Measurements from ENCODE around the gene CENPO.

DNA sequence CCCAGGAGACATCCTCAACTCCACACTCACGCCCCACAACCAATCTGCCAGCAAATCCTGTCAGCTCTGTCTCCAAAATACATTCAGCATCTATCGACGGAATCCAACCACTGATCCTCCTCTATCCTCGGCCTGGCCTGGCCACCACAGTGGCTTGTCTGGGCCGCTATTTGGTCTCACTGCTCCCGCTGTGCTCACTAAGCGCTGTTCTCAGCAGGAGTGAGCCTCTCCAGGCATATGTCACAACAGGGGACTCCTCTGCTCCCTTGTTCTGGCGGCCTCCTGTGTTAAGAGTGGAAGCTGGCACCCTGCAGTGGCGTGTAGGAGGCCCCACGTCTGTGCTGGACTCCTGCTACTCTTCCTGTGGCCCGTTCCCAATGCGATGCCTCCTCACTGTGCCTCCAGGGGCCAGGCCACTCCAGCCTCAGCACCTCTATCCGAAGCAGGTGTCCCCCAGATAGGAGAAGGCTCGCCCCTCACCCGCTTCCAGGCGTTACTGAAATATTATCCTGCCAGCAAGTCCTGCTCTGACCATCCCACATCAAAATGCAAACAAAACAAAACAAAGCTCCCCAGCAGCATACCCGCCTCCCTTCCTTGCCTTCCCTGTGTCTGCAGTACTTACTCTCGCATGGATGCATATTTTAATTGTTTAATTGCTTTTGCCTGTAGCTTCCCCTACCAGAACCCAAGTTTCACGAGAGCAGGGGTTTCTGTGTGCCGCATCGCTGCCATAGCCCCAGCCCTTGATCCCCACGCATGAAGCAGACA lies 39.9 kb downstream of the CENPO start:
- TF ChIP-seq, protein P1, sequence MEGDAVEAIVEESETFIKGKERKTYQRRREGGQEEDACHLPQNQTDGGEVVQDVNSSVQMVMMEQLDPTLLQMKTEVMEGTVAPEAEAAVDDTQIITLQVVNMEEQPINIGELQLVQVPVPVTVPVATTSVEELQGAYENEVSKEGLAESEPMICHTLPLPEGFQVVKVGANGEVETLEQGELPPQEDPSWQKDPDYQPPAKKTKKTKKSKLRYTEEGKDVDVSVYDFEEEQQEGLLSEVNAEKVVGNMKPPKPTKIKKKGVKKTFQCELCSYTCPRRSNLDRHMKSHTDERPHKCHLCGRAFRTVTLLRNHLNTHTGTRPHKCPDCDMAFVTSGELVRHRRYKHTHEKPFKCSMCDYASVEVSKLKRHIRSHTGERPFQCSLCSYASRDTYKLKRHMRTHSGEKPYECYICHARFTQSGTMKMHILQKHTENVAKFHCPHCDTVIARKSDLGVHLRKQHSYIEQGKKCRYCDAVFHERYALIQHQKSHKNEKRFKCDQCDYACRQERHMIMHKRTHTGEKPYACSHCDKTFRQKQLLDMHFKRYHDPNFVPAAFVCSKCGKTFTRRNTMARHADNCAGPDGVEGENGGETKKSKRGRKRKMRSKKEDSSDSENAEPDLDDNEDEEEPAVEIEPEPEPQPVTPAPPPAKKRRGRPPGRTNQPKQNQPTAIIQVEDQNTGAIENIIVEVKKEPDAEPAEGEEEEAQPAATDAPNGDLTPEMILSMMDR (IDR thresholded peaks at IDR 0.05): no peak
- no peak for TF ChIP-seq POLR2A (IDR thresholded peaks at IDR 0.05)
